ENCODE data around the gene ARSI.
"Not testable (repeated sequence)": the region's sequence is repeated elsewhere in the genome, so short reads cannot be mapped to it uniquely, and the experiment has no call there.

Gene ARSI

DNA sequence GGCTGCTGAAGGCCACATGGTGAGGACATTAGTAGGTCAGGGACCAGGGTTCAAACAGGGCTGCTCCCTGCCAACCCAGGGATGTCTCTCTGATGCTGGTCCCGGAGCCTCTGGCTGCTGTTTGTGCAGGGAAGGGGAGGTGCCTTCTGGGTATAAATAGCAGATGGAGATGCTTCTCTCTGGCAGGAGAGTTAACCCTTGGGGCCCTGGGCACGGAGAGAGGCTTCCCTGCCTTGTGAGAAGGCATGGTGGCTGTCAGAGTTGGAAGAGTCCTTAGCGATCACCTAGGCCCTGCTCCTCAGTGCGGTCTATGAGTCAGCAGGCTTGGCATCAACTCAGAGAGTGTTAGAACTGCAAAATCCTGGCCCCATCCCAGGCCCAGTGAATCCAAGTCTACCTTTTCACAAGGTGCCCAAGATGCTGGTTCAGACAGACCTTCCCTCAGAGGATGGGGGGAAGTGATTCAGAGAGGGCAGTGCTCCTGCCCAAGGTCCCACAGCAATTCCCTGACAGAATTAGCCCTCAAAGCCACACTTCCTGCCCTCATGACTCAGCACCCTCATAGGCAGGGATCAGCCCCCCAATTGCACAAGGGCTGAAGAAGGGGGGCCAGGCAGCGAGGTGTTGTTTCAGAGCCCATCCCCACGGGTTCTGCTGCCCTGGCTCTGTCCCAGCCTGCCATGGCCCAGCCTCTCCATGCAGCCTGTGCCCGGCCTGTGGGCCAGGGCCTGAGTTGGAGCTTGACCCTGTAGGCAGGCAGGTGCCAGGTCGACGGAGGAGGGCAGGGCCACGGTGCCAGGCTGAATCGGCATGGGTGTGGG lies 38.7 kb downstream of the ARSI start:
- no peak for DNase-seq

DNA sequence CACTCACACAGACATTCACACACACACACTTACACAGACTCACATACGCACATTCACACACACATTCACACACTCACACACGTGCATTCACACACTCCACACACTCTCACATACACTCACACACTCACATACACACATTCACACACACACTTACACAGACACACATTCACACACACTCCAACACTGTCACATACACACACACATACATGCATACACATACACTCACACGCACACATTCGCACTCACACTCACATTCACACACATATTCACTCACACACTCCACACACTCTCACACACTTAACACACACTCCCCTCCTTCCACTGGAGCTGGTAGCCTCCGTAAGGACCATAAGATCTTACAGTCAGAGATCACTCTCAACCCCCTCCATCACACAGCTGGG lies 39.3 kb downstream of the ARSI start:
- no peak for DNase-seq

DNA sequence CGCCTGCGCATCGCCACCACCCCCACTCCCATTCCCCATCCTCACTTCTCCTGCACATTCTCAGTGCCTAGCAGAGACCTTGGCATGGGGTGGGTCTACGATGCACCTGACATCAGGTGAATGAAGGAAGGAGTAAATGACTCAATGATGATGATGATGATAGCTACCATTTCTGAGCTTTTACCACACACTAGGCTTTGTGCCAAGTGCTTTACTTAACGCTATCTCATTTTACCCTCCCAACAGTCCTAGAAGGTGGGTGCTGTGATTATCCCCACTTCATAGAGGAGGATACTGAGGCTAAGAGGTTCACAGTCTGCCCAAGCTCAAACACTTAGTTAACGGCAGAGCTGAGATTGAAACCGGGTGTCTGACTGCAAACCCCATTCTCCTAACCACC lies 40.2 kb downstream of the ARSI start:
- DNase-seq, result no peak

DNA sequence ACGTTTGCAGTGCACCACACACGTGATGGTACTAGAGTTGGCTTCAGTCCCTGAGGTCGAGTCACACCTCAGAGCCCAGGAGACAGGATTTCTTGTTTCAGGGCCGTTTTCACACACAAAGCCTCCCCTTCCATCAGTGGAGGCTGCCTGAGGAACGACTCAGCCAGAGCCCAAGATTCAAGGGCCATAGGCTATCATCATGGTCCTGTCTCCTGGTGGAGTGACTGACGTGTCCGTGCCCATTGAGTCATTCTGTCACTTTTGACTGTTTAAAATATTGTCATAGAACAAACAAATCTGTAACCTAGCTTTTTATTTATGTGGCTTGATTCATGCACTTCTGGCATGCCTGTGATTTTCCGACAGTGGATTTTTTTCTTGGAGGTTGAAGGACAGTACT lies 41.5 kb downstream of the ARSI start:
- no peak for DNase-seq

DNA sequence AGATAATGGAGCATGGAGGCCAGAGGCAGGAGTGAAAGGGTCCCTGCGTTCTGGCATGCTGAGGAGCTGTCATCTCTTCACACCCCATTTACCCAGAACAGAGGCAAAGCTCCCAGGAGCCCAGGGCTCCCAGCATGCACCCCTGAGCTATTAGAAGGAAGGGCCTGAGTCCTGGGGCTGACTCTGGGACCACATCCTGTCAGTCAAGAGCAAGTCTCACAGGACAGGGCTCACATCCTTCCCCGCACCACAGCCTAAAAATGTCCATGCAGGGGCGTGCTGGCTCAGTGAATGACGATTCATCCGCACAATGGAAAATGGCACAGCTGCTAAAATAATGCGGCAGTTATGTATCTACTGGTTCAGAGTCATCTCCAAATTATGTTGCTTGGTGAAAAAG lies 44.6 kb downstream of the ARSI start:
- no peak for DNase-seq

DNA sequence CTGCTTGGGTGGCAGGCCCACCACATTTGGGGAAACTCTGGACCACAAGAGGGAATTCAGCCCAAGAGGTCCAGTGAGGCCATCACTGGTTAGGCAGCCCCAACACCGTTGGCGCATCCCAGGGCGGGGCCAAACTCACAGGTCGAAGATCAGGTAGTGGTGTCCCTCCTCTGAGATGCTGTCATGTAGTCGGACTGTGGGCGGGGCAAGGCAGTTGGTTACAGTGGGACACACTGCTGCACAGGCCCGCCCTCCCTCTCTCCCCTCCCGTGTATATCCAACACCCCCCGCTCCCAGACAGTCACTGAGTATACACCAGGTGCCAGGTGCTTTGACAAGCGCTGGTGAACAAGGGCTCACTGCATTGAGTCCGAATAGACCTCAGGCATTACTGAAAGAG lies 45.3 kb downstream of the ARSI start:
- DNase-seq, result no peak

DNA sequence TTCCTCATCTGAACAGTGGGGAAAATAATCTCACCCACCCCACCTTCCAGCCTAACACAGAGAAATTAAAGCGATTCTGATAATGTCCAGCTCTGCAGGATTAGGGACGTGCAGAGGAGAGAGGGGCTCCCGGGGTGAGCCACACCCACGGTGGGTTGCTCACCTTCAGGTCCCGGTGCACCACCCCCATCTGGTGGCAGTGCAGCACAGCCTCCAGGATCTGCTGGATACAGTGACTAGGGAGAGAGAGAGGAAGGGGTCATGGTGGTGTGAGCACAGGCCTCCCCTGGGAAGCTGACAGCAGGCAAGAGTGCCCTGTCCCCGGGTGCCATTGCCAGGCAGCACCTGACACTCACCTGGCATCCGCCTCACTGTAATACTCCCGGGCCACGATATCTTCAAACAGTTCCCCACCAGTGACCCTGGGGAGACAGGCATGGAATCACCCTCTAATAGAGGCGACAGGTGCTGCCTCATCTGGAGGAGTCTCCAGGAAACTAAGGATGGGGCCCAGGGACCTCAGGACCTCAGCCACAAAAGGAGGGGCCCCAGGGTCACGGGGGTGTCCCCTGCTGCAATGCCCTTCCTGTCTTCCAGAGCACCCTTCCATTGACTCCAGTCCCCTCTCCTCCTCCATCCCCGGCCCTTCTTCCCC lies 46.2 kb downstream of the ARSI start:
- no peak for DNase-seq

DNA sequence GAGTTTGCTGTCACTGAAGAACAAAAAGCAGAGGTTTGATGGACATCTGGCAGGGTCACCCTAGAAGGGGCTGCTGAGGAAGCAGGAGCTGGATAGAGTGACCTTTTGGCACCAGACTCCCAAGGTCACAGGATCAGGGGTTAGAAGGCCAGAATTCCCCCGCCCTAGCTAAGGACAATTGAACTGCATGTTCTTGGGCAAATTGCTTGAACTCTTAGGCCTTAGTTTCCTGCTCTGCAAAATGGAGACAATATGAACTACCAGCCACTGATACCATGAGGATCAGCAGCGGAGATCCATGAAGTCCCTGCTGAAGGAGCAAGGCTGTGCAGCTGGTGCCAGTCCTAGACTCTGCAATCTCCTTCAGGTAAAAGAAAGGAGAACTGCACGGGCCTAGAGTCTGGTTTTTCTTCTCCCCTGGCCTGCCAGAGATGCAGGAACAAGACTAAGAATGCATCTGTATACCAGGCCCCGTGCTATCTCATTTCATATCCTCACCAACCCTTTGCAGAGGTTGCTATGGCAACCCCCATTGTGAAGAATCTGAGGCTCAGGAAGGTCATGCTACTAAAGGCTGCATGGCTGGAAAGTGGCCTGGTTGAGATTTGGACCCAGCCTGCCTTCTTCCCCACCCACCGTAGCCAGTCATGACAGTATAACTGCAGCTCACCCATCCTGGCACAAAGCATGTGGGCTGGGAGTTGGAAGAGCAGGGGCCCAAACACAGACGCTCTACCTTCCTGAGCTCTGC lies 46.9 kb downstream of the ARSI start:
- DNase-seq, result no peak

DNA sequence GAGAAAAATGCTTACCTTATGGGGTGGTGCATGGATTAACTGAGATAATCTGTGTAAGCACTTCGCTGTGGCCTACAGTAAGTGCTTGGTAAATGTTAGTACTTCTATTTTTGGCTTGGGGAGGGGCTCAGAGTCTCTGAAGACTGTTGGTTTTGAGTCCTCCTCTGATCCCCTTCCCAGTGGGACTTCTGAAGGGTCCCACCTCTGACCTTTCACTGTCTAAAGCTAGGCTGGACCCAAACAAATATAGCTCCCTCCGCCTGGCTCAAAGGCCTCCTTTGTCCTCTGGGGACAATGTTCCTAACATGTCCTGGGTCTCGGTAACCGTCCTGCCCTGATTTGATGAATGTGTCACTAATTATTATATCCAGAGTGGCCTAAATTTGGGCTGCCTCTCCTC lies 47.9 kb downstream of the ARSI start:
- DNase-seq, result no peak

DNA sequence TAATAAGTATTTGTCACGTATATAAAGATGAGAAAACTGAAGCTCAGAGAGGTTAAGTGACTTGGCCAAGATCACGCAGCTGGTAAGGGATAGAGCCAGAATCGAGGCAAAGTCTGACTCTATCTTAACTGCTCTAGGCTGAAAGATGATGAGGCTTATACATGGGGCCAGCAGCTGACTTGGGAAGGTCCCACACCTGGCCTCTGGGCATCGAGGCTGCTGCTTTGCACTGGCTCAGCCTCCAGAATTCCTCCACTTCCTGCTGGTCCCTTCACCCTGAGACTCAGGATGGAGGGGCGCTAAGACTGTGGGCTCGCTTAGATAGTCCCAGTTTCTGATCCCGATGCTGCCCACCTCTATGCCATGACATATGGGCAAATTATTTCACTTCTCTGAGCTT lies 48.3 kb downstream of the ARSI start:
- DNase-seq, result no peak

DNA sequence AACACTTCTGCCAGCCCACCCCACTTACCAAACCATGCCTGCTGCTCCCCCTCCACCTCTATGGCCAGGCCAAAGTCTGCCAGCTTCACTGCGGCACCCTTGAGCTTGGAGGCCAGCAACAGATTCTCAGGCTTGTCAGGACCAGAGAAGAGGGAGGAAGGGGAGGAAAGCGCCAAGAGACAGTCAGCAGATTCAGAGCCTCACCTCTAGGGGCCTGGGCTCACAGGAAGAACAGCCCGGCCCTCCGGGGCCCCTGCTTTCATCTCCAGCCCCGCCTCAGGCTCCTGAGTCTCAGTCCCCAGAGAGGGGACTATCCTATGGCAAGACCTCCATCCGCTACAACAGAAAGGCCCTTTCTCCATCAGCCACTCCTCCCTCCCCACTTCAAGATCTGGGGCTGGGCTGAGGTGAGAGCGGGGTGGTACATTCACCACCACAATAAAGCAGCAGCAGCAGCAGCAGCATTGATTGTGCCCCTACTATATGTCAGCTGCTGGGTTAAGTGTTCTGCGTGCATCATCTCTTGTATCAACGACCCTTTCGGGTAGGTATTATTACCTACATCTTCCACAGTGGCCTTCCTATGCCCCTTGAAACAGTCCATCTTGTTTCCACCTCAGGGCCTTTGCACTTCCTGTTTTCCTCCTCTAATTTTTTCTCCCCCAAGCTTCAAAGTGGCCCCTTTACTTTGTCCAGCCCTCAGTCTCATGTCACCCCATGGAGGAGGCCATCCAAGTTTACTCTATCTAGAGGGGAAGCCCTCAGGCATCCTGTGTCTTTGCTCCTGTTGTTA lies 49.1 kb downstream of the ARSI start:
- no peak for DNase-seq

DNA sequence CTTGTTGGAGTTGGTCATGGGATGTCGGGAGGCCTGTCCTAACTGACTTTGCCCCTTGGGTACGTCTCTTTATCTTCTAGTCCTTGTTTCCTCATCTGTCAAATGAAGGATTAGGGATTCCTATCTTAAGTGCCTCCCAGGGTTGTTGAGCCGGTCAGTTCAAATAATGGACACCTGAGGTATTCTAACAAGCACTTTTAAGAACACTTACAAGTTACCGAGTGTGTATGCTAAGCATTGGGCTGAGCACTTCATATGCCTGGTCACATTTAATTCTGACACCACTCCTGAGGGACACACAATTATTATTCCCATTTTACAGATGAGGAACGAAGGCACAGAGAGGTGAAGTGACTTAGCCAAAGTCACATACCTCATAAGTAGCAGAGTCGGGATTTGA lies 50.2 kb downstream of the ARSI start:
- DNase-seq, result no peak

DNA sequence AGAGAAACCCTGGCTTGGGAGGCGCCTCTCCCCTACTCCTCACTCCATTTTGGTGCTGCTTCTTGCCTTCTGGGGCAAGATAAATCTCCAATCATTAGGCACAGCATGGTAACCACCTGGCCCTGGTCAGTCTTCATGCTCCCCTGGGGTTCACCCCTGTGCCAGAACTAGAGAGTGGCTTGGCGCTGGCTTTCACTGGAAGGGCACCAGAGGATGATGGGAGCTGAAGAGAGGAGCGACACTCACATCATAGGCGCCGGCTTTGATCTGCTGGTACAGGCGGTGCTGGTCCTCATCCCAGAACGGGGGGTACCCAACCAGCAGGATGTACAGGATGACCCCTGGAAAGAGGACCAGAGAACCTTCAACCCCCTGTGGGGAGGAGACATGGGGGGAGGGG lies 51.2 kb downstream of the ARSI start:
- no peak for DNase-seq

DNA sequence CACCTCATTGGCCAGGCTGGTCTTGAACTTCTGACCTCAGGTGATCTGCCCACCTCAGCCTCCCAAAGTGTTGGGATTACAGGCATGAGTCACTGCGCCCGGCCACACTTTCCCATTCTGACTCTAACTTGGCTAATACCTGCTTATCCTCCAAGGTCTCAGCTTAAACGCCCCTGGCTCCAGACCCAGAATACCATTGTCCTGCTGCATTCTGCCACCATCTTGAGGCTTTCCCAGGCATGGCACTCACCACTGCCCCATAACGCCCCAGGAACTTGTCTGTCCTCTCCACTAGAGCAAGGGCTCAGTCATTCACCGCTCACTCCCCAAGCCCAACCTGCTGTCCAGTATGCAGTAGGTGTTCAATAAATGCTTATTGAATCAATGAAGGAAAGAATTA lies 53.0 kb downstream of the ARSI start:
- DNase-seq, result no peak

DNA sequence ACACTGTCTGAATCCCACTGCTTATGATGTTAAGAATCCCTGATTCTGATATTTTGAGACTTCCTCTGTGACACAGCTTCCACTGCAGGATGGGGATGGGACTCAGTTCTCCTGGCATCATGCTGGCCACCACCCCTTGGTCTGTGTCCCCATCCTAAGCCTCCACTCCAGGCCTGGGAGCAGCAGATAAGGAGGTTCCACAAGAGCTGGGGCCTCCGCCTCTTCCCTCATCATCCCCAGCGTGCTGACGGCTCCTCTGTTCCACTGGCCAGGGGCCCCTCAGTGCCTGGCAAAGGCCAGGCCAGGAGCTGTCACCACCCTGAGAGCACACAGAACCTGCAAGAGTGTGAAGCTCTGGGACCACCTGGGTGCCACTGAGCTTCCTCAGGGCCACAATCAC lies 53.8 kb downstream of the ARSI start:
- DNase-seq, result no peak

DNA sequence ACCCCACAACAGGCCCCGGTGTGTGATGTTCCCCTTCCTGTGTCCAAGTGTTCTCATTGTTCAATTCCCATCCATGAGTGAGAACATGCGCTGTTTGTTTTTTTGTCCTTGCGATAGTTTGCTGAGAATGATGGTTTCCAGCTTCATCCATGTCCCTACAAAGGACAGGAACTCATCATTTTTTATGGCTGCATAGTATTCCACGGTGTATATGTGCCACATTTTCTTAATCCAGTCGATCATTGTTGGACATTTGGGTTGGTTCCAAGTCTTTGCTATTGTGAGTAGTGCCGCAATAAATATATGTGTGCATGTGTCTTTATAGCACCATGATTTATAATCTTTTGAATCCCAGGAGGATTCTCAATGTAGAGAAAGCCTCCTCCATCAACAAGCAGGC lies 54.2 kb downstream of the ARSI start:
- not testable (repeated sequence) for DNase-seq

DNA sequence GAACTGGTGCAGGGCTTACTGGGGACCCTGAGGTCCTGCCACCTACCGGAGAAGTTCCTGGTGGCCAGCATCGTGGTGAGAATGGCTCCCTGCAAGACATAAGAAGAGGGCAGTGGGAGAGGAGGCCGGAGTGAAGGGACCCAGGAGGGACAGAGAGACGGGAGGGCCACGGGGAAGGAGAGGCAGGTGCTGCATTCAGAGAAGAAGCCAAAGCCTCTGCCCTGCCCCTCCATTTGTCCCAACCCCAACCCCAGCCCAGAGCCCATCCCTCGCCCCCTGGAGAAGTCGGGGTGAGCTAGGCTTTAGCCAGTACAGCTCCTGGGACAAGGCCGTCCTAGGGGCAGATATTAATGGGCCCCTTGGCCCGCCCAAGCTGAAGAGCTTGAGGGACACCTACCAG lies 55.0 kb downstream of the ARSI start:
- DNase-seq, result no peak

DNA sequence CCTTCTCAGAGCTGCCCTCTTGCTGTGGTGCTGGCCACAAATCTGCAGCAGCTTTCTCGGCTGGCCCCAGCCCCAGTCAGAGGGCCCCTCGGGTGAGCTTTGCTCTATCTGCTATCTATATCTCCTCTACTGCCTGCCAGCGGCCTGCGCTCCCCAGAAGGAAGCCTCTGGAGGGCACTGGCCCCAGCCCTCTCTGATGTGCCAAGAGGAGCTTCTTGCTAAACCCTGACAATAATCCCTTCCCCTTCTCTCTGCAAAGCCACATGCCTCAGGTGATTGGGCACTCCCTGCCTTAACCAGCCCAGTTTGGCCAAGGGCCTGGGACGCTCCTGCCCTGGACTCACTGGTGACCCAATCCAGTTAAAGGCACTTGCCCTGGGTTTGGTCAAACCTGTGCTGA lies 55.9 kb downstream of the ARSI start:
- DNase-seq, result no peak

DNA sequence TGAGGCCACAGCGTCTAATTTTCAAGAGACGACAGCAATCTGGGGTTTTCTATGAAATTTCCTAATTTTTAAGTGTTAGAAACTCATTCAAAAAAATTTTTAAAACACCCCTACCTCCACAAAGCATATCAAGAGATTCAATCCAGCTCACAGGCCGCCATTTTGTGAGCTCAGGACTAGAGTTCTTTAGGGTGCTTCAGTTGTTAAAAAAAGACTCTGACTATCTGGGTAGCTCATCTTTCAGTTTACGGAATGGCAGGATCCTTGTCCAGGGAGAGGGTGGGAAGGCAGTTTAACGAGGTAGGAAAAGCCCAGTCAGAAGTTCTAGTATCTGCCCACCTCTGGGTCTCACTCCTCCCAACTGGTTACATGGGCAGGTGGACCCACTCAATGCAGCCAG lies 56.3 kb downstream of the ARSI start:
- DNase-seq, result no peak

All from effector CD4-positive, alpha-beta T cell (primary cell).